Measurements from ENCODE around the gene ATP8B3. TPM values are rescaled to one million over a fixed set of nuclear protein-coding genes. Genes with fewer than 3 reads are reported as not detected.
"Not testable (repeated sequence)": the region's sequence is repeated elsewhere in the genome, so short reads cannot be mapped to it uniquely, and the experiment has no call there.

Gene ATP8B3
- total RNA-seq, 2 experiments from 2014 or later = 7.9 to 8.4 TPM

DNA sequence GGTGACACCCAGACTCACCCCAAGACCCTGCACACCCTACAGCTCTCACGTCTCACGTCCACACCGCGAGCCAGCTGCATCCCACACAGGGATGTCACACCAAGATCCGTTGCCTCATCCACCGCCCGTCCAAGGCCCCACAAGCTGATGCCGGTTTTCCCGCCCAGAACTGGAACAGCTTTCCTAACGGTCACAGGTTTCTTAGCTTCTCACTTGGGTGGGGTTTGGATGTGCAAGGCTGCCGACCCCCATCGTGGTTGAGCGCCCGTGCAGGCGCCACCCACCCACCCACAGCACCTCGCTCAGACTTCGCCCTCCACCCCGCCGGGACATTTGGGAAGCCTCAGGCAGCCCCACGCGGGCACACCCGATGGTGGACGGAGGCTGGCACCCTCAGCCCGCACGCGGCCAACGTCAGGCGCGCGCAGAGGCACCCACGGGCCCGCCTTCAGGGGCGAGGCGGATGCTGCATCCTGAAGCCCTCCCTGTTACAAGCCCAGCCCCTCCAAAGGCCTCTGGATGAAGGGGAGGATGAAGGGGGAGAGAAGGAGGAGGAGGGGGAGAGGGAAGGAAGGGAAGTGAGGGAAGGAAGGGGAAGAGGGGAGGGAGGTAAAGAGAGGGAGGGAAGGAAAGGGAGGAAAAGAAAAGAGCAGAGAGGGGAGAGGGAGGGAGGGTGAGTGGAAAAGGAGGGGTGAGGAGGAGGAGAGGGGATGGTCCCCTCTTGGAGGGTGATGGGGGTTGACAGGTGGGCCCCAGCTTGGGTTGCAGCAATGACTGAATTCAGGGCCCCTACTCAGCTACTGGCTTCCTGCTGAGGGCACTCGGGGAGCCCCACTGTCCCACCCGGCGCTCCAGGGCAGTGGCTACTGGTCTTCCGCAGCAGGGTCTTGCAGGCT lies 45.9 kb downstream of the ATP8B3 start:
- Mint-ChIP-seq H3K27me3 (peaks cover 65% of the 10 kb centered on the region), H3K4me3 (no peak overlapping the region), H3K36me3 (ENCODE audit: low read depth) (peaks cover 2% of the 10 kb centered on the region), H3K9me3 (ENCODE audit: low read depth) (peaks cover 10% of the 10 kb centered on the region), H3K4me1 (no peaks in the 10 kb centered on the region), H3K27ac (no peak overlapping the region)
- POLR2A ChIA-PET = interaction anchor here (1.1 kb wide), 1 partner anchor 497 kb away, joined by 3 read pairs; no protein-coding TSS in a partner anchor
- DNase-seq (no peak), ATAC-seq (no peak)
- CTCF ChIA-PET = interaction anchor here (1.0 to 2.5 kb wide), 5 partner anchors 10 to 220 kb away, joined by 3 to 20 read pairs (median 4); no protein-coding TSS in a partner anchor
- intact Hi-C loops (cut with DNase I, micrococcal nuclease) = loop anchor here (2.0 to 5.0 kb wide), 3 partner anchors 13 to 159 kb away; partner anchors contain the start of genes ONECUT3 (in 1 of the 2) and UQCR11 (in 1 of the 2)

DNA sequence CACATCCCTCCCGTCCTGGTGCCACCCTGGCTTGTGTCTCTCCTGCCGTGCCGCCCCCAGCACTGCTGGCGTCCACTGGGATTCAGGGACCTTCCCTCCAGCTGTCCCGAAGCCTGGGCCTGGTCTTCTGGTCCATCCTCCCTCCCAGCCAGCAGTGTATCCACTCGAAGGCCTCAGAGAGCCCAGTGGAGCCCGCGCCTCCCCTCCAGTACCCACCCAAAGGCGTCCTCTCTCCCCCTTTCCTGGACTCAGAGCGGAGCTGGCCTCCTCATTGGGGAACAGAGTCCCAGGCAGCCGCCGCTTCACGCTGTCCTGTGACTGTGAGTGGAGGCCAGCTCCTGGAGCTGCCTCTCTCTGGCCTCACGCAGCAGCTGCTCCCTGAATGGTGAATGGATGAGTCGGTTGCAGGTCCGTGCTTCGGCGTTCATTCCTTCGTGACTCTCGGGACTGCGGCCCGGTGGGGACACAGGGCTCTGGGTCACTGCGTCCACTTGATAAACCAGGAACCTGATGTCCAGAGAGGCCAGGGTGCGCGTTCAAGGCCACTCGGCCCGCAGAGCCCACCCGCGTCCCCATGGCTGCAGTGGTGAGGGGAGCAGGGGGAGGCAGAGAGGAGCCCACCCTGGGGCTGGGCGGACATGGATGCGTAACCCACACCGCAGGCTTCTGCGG lies 46.7 kb downstream of the ATP8B3 start:
- Mint-ChIP-seq H3K27ac (no peak overlapping the region), H3K4me3 (no peak overlapping the region), H3K36me3 (ENCODE audit: low read depth) (no peaks in the 10 kb centered on the region), H3K4me1 (no peaks in the 10 kb centered on the region), H3K27me3 (peaks cover 66% of the 10 kb centered on the region), H3K9me3 (ENCODE audit: low read depth) (peaks cover 2% of the 10 kb centered on the region)
- DNase-seq (no peak), ATAC-seq (peak; percentile 7)
- ChIA-PET POLR2A (no interaction called here), CTCF (interaction anchor here (1.5 to 2.5 kb wide), 3 partner anchors 24 to 219 kb away, joined by 4 to 20 read pairs (median 7); no protein-coding TSS in a partner anchor)
- intact Hi-C loops (cut with DNase I, micrococcal nuclease) = loop anchor here (5.0 kb wide), 2 partner anchors 93 to 158 kb away; partner anchors contain the start of gene UQCR11 (in 1 of the 2)

DNA sequence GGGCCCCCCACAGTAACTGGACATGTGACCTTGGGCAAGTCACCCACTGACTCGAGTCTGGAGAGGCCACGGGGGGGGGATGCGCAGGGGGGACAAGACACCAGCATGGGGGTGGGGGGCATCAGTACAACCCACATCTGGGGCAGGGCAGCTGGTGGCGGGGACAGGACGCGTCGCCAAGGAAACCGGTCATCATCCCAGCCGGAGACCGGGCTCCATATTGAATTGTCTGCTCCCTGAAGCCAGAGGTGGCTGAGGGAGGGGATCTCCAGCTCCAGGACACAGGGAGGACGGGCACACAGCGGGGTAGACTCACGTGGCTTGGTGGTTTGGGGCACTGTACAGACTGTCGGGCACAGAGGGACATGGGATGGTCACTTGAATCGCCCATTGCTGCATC lies 47.3 kb downstream of the ATP8B3 start:
- ChIA-PET CTCF (interaction anchor here (1.5 to 2.5 kb wide), 2 partner anchors 24 to 92 kb away, joined by 4 to 20 read pairs; no protein-coding TSS in a partner anchor), POLR2A (interaction anchor here (0.6 kb wide), 1 partner anchor 413 kb away, joined by 3 read pairs; no protein-coding TSS in a partner anchor)
- Mint-ChIP-seq H3K4me1 (no peaks in the 10 kb centered on the region), H3K4me3 (no peak overlapping the region), H3K9me3 (ENCODE audit: low read depth) (no peaks in the 10 kb centered on the region), H3K27me3 (peaks cover 70% of the 10 kb centered on the region), H3K36me3 (ENCODE audit: low read depth) (no peaks in the 10 kb centered on the region), H3K27ac (no peak overlapping the region)
- ATAC-seq (no peak), DNase-seq (no peak)
- intact Hi-C loops (cut with DNase I, micrococcal nuclease) = loop anchor here (5.0 kb wide), 3 partner anchors 92 to 297 kb away; partner anchors contain the start of gene UQCR11 (in 1 of the 2)

- intact Hi-C loops (cut with DNase I, micrococcal nuclease) = loop anchor here in 1 of 2 experiments (5.0 kb wide), 1 partner anchor 297 kb away; no protein-coding TSS in a partner anchor
- H3K4me3 Mint-ChIP-seq = no peak overlapping the region
- peaks cover 71% of the 10 kb centered on the region for H3K27me3 Mint-ChIP-seq
- POLR2A ChIA-PET = interaction anchor here (0.6 kb wide), 1 partner anchor 414 kb away, joined by 3 read pairs; no protein-coding TSS in a partner anchor
- H3K9me3 Mint-ChIP-seq (ENCODE audit: low read depth) = no peaks in the 10 kb centered on the region
- DNase-seq = no peak
- no peak for ATAC-seq
- CTCF ChIA-PET = interaction anchor here (0.6 kb wide), 1 partner anchor 9 kb away, joined by 3 read pairs; no protein-coding TSS in a partner anchor
- no peaks in the 10 kb centered on the region for H3K36me3 Mint-ChIP-seq (ENCODE audit: low read depth)
- H3K4me1 Mint-ChIP-seq = no peaks in the 10 kb centered on the region
- H3K27ac Mint-ChIP-seq = no peak overlapping the region
These were observed 48.1 kb downstream of the ATP8B3 start for GRCh38 chr19:1763648-1764639.

- Mint-ChIP-seq H3K4me1 (no peaks in the 10 kb centered on the region), H3K36me3 (ENCODE audit: low read depth) (no peaks in the 10 kb centered on the region), H3K4me3 (no peak overlapping the region), H3K27ac (no peak overlapping the region), H3K9me3 (ENCODE audit: low read depth) (no peaks in the 10 kb centered on the region), H3K27me3 (peaks cover 65% of the 10 kb centered on the region)
- ChIA-PET POLR2A (interaction anchor here (0.6 kb wide), 1 partner anchor 87 kb away, joined by 3 read pairs; no protein-coding TSS in a partner anchor), CTCF (no interaction called here)
- ATAC-seq = no peak
- no peak for DNase-seq
- intact Hi-C loops (cut with DNase I, micrococcal nuclease) = loop anchor here in 1 of 2 experiments (5.0 kb wide), 1 partner anchor 295 kb away; no protein-coding TSS in a partner anchor
These were observed 49.6 kb downstream of the ATP8B3 start for GRCh38 chr19:1762243-1763117.

GRCh38 chr19:1761528-1762242 lies 50.4 kb downstream of the ATP8B3 start:
- Mint-ChIP-seq H3K4me1 (peaks cover 2% of the 10 kb centered on the region), H3K27me3 (peaks cover 68% of the 10 kb centered on the region), H3K9me3 (ENCODE audit: low read depth) (no peaks in the 10 kb centered on the region), H3K36me3 (ENCODE audit: low read depth) (no peaks in the 10 kb centered on the region), H3K4me3 (no peak overlapping the region), H3K27ac (no peak overlapping the region)
- CTCF ChIA-PET = no interaction called here
- intact Hi-C loops (cut with DNase I, micrococcal nuclease) = loop anchor here in 1 of 2 experiments (5.0 kb wide), 1 partner anchor 294 kb away; no protein-coding TSS in a partner anchor
- POLR2A ChIA-PET = no interaction called here
- no peak for DNase-seq
- ATAC-seq = no peak

DNA sequence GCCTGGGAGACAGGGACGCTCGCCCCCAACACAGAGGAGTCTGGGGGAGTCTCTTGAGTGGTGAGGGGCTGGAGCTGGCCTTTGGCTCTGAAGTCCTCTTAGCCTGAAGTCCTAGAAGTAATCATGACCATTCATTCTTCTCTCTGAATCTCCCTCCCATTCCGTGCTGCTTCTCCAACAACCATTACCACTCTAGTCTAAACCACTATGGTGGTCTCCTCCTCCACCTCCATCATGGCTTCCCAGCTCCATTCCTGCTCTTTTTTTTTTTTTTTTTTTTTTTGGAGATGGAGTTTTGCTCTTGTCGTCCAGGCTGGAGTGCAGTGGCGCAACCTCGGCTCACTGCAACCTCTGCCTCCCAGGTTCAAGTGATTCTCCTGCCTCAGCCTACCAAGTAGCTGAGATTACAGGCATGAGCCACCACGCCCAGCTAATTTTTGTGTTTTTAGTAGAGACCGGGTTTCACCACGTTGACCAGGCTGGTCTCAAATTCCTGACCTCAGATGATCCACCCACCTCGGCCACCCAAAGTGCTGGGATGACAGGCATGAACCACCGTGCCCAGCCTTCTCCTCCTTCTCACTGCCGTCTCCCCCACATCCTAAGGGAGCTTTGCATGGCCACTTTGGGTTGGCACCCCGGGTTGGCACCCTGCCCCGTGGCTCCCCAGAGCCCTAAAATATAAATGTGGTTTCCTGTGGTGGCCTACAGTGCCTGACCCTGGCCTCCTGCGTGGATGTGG lies 51.1 kb downstream of the ATP8B3 start:
- H3K9me3 Mint-ChIP-seq (ENCODE audit: low read depth); H3K4me1 Mint-ChIP-seq; H3K27ac Mint-ChIP-seq; H3K36me3 Mint-ChIP-seq (ENCODE audit: low read depth); POLR2A ChIA-PET; H3K4me3 Mint-ChIP-seq; DNase-seq; ATAC-seq: not testable (repeated sequence)
- intact Hi-C loops (cut with DNase I, micrococcal nuclease) = loop anchor here in 1 of 2 experiments (5.0 kb wide), 1 partner anchor 294 kb away; no protein-coding TSS in a partner anchor
- H3K27me3 Mint-ChIP-seq = peaks cover 67% of the 10 kb centered on the region
- CTCF ChIA-PET = interaction anchor here (1.2 kb wide), 1 partner anchor 89 kb away, joined by 4 read pairs; no protein-coding TSS in a partner anchor

GRCh38 chr19:1760020-1760419 lies 52.1 kb downstream of the ATP8B3 start:
- Mint-ChIP-seq H3K27ac (no peak overlapping the region), H3K36me3 (ENCODE audit: low read depth) (no peaks in the 10 kb centered on the region), H3K4me1 (peaks cover 5% of the 10 kb centered on the region), H3K4me3 (no peak overlapping the region), H3K9me3 (ENCODE audit: low read depth) (no peaks in the 10 kb centered on the region), H3K27me3 (peaks cover 64% of the 10 kb centered on the region)
- ChIA-PET POLR2A (no interaction called here), CTCF (interaction anchor here (1.2 kb wide), 1 partner anchor 88 kb away, joined by 4 read pairs; no protein-coding TSS in a partner anchor)
- intact Hi-C loops (cut with DNase I, micrococcal nuclease) = loop anchor here in 1 of 2 experiments (5.0 kb wide), 1 partner anchor 293 kb away; no protein-coding TSS in a partner anchor
- no peak for ATAC-seq
- DNase-seq = no peak
